Measurements from ENCODE around the gene THOC6.
"Not testable (repeated sequence)": the region's sequence is repeated elsewhere in the genome, so short reads cannot be mapped to it uniquely, and the experiment has no call there.

The THOC6 gene

DNA sequence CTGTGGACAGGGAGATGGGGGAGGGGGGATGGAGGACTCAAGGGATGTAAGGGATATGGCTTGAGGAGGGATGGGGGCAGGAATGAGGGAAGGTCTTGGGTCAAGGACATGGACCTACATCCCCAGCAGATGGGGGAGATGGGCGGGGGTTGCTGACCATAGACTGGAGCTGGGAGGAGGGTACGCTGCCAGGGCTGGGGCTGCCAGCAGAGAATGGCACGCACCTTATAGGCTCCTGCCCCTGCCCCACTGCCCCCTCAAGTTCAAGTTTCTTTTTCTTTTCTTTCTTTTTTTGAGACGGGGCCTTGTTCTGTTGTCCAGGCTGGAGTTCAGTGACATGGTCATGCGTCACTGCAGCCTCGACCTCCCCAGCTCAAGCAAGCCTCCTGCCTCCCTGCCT lies 52.1 kb downstream of the THOC6 start:
- DNase-seq = not testable (repeated sequence)

DNA sequence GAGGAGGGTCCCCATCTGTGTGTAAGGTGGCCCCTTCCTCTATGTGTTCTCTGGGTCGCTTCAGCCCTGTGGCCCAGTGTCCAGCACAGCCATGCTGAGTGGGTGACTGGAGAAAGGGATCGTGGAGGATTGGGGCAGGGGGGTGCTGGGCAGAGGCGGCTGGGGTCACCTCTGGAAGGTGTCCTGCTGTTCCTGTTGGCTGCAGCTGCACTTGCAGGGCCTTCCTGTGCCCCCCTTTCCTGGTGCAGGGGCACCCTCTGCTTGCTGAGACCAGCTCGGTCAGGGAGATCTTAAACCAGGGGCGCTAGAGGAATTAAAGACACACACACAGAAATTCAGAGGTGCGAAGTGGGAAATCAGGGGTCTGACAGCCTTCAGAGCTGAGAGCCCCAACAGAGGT lies 52.7 kb downstream of the THOC6 start:
- DNase-seq = no peak
